NCI-H1436 treated with DMSO at 0.1 percent for 48 hours (cell line): ENCODE results near the gene SLC30A2.

Source experiments
- DNase-seq: peaks from one replicate; lab custom pipeline; 2025; lab: John Stamatoyannopoulos, UW

The SLC30A2 gene

GRCh38 chr1:26069941-26070295 is 24.0 kb upstream of the SLC30A2 start:
- DNase-seq = no peak

GRCh38 chr1:26067432-26067911 is 21.6 kb upstream of the SLC30A2 start, which contains the start of gene TRIM63:
TRIM63 (minus strand) TSS chr1:26067630; CDS start chr1:26067494, 136 bp downstream.
- no peak for DNase-seq

GRCh38 chr1:26066857-26067256 is 20.9 kb upstream of the SLC30A2 start:
- DNase-seq = no peak

GRCh38 chr1:26066160-26066559 is 20.2 kb upstream of the SLC30A2 start:
- DNase-seq = no peak

- no peak for DNase-seq
Observed at GRCh38 chr1:26064553-26064952, 18.6 kb upstream of the SLC30A2 start.

GRCh38 chr1:26060832-26061574 is 15.1 kb upstream of the SLC30A2 start:
- DNase-seq = no peak

- DNase-seq = no peak
Observed at GRCh38 chr1:26059906-26060305, 14.0 kb upstream of the SLC30A2 start.

- no peak for DNase-seq
Observed at GRCh38 chr1:26058052-26058595, 12.2 kb upstream of the SLC30A2 start.

GRCh38 chr1:26057189-26057588 is 11.3 kb upstream of the SLC30A2 start:
- no peak for DNase-seq

GRCh38 chr1:26055041-26055440 is 9.1 kb upstream of the SLC30A2 start:
- no peak for DNase-seq

GRCh38 chr1:26053718-26054560 is 8.0 kb upstream of the SLC30A2 start:
- DNase-seq = no peak

- no peak for DNase-seq
Observed at GRCh38 chr1:26050248-26050640, 4.3 kb upstream of the SLC30A2 start.

GRCh38 chr1:26049531-26050247 is 3.8 kb upstream of the SLC30A2 start:
- no peak for DNase-seq

- DNase-seq = no peak
Observed at GRCh38 chr1:26047278-26047874, 1.5 kb upstream of the SLC30A2 start.

- DNase-seq = no peak
Observed at GRCh38 chr1:26046246-26047095, 553 bp upstream of the SLC30A2 start.

GRCh38 chr1:26044971-26045721 is 772 bp downstream of the SLC30A2 start:
- no peak for DNase-seq

GRCh38 chr1:26044414-26044813 is 1.5 kb downstream of the SLC30A2 start:
- DNase-seq = no peak

GRCh38 chr1:26043765-26044164 is 2.2 kb downstream of the SLC30A2 start:
- DNase-seq = no peak

GRCh38 chr1:26041978-26042377 is 3.9 kb downstream of the SLC30A2 start:
- no peak for DNase-seq

- no peak for DNase-seq
Observed at GRCh38 chr1:26041401-26041800, 4.5 kb downstream of the SLC30A2 start.
